ENCODE data around the gene LRRC28.

- TF ChIP-seq YY1 (IDR thresholded peaks at IDR 0.05; ENCODE audit: insufficient read depth, insufficient read length) (no peak), SUZ12 (IDR thresholded peaks at IDR 0.05; ENCODE audit: extremely low read depth, insufficient read depth, insufficient read length) (no peak), ZNF274 (IDR thresholded peaks at IDR 0.05; ENCODE audit: low read depth, low read length) (no peak)
Observed at GRCh38 chr15:99368743-99369142, 117.5 kb downstream of the LRRC28 start.

All from NT2/D1 (cell line).